Esophagus (tissue), 2 donors: ENCODE results near the gene NEGR1. TPM values are rescaled to one million over a fixed set of nuclear protein-coding genes. Genes with fewer than 3 reads are reported as not detected.

Source experiments
- H3K27ac ChIP-seq, 2 donors: one replicate each; pipeline ENCODE4 v1.5.1; 2013; ENCODE audit warnings: low read depth in 2 of 2, mild to moderate bottlenecking in 2 of 2, inconsistent platforms in 1 of 2, low read length in 1 of 2, moderate library complexity in 1 of 2
- H3K27me3 ChIP-seq, 2 donors: one replicate each; pipeline ENCODE4 v1.6.1; 2013; ENCODE audit warnings: low read length in 2 of 2, control low read depth in 1 of 2, mild to moderate bottlenecking in 1 of 2; ENCODE audit not compliant: insufficient read depth in 2 of 2, control insufficient read depth in 1 of 2
- H3K36me3 ChIP-seq, 2 donors: one replicate each; pipeline ENCODE4 v1.6.1; 2013; ENCODE audit warnings: low read length in 1 of 2; ENCODE audit not compliant: control insufficient read depth in 2 of 2, insufficient read depth in 2 of 2
- H3K4me1 ChIP-seq, 2 donors: one replicate each; pipeline ENCODE4 v1.6.1; 2013; ENCODE audit warnings: low read length in 1 of 2; ENCODE audit not compliant: control insufficient read depth in 2 of 2, insufficient read depth in 2 of 2
- H3K4me3 ChIP-seq, 2 donors: one replicate each; pipeline ENCODE4 v1.5.1; 2013; ENCODE audit warnings: low read length in 2 of 2, mild to moderate bottlenecking in 2 of 2, low read depth in 1 of 2, moderate library complexity in 1 of 2
- H3K9me3 ChIP-seq, 2 donors: one replicate each; pipeline ENCODE4 v1.6.1; 2013; ENCODE audit warnings: mild to moderate bottlenecking in 2 of 2, low read depth in 1 of 2, low read length in 1 of 2, moderate library complexity in 1 of 2; ENCODE audit not compliant: control insufficient read depth in 2 of 2, insufficient read depth in 1 of 2
- WGBS, 2 donors: extraction: QIAGEN DNeasy Blood & Tissue Kit; methylation state at CpG; one replicate each; pipeline ENCODE4 v1.1.7; 2013; 5-methylcytosine and 5-hydroxymethylcytosine counted together
- polyA plus RNA-seq, 2 donors: library from polyadenylated mRNA; stranded (reverse); fragments of 200-250 nt; gene quantifications; one replicate each; pipeline ENCODE4 v1.2.3, GENCODE V29; 2013
- donor health status: healthy with polysubstance abuse.
- donor health status: Bipolar disorder and iron deficiency.

NEGR1 gene
- polyA plus RNA-seq, 2 donors = 0.59 to 1.4 TPM

GRCh38 chr1:72018562-72018961 is 263.8 kb downstream of the NEGR1 start:
- no peaks in the 10 kb centered on the region for H3K27me3 ChIP-seq
- no peak overlapping the region for H3K4me3 ChIP-seq
- H3K36me3 ChIP-seq = no peaks in the 10 kb centered on the region
- H3K9me3 ChIP-seq = no peaks in the 10 kb centered on the region
- H3K27ac ChIP-seq = no peak overlapping the region
- WGBS, 2 donors = 93 to 95% methylated on average over 2 of the region's 2 CpGs
- H3K4me1 ChIP-seq = no peaks in the 10 kb centered on the region

- no peak overlapping the region for H3K27ac ChIP-seq
- H3K36me3 ChIP-seq = no peaks in the 10 kb centered on the region
- no peak overlapping the region for H3K4me3 ChIP-seq
- H3K9me3 ChIP-seq = no peaks in the 10 kb centered on the region
- WGBS, 2 donors = 84 to 96% methylated on average over 1 of the region's 1 CpG
- no peaks in the 10 kb centered on the region for H3K4me1 ChIP-seq
- H3K27me3 ChIP-seq = no peaks in the 10 kb centered on the region
Observed at GRCh38 chr1:72015006-72015405, 267.3 kb downstream of the NEGR1 start.

GRCh38 chr1:72013161-72013560 is 269.2 kb downstream of the NEGR1 start:
- 36 to 42% methylated on average over 1 of the region's 1 CpG for WGBS, 2 donors
- Histone ChIP-seq H3K27me3 (no peaks in the 10 kb centered on the region), H3K4me3 (no peak overlapping the region), H3K4me1 (no peaks in the 10 kb centered on the region), H3K36me3 (no peaks in the 10 kb centered on the region), H3K27ac (no peak overlapping the region), H3K9me3 (no peaks in the 10 kb centered on the region)

GRCh38 chr1:72011721-72012120 is 270.6 kb downstream of the NEGR1 start:
- Histone ChIP-seq H3K36me3 (no peaks in the 10 kb centered on the region), H3K4me3 (no peak overlapping the region), H3K27ac (no peak overlapping the region), H3K9me3 (no peaks in the 10 kb centered on the region), H3K27me3 (no peaks in the 10 kb centered on the region), H3K4me1 (no peaks in the 10 kb centered on the region)
- 73 to 77% methylated on average over 6 of the region's 6 CpGs for WGBS, 2 donors

GRCh38 chr1:72010094-72010431 is 272.3 kb downstream of the NEGR1 start:
- Histone ChIP-seq H3K4me1 (no peaks in the 10 kb centered on the region), H3K4me3 (no peak overlapping the region), H3K36me3 (no peaks in the 10 kb centered on the region), H3K27me3 (no peaks in the 10 kb centered on the region), H3K9me3 (no peaks in the 10 kb centered on the region), H3K27ac (no peak overlapping the region)
- WGBS, 2 donors = 59 to 70% methylated on average over 3 of the region's 3 CpGs

- WGBS, 2 donors = 65 to 74% methylated on average over 6 of the region's 6 CpGs
- Histone ChIP-seq H3K27ac (no peak overlapping the region), H3K9me3 (no peaks in the 10 kb centered on the region), H3K36me3 (no peaks in the 10 kb centered on the region), H3K4me3 (no peak overlapping the region), H3K27me3 (no peaks in the 10 kb centered on the region), H3K4me1 (no peaks in the 10 kb centered on the region)
Observed at GRCh38 chr1:72009173-72010093, 272.9 kb downstream of the NEGR1 start.

GRCh38 chr1:72007312-72007711 is 275.0 kb downstream of the NEGR1 start:
- Histone ChIP-seq H3K36me3 (no peaks in the 10 kb centered on the region), H3K9me3 (no peaks in the 10 kb centered on the region), H3K27me3 (no peaks in the 10 kb centered on the region), H3K4me1 (no peaks in the 10 kb centered on the region), H3K4me3 (no peak overlapping the region), H3K27ac (no peak overlapping the region)
- WGBS, 2 donors = 76 to 85% methylated on average over 2 of the region's 2 CpGs

GRCh38 chr1:72006092-72006491 is 276.2 kb downstream of the NEGR1 start:
- H3K27me3 ChIP-seq = no peaks in the 10 kb centered on the region
- WGBS, 2 donors = 47% methylated on average over 1 of the region's 1 CpG
- H3K4me1 ChIP-seq = no peaks in the 10 kb centered on the region
- no peak overlapping the region for H3K27ac ChIP-seq
- H3K9me3 ChIP-seq = no peaks in the 10 kb centered on the region
- H3K4me3 ChIP-seq = no peak overlapping the region
- H3K36me3 ChIP-seq = no peaks in the 10 kb centered on the region

- Histone ChIP-seq H3K36me3 (no peaks in the 10 kb centered on the region), H3K4me3 (no peak overlapping the region), H3K27ac (no peak overlapping the region), H3K27me3 (no peaks in the 10 kb centered on the region), H3K9me3 (no peaks in the 10 kb centered on the region), H3K4me1 (no peaks in the 10 kb centered on the region)
- 61 to 73% methylated on average over 3 of the region's 3 CpGs for whole genome bisulfite sequencing, 2 donors
Observed at GRCh38 chr1:72003092-72003491, 279.2 kb downstream of the NEGR1 start.

- H3K36me3 ChIP-seq = no peaks in the 10 kb centered on the region
- no peaks in the 10 kb centered on the region for H3K4me1 ChIP-seq
- no peaks in the 10 kb centered on the region for H3K9me3 ChIP-seq
- H3K27ac ChIP-seq = no peak overlapping the region
- 59 to 60% methylated on average over 4 of the region's 4 CpGs for WGBS, 2 donors
- H3K4me3 ChIP-seq = no peak overlapping the region
- H3K27me3 ChIP-seq = no peaks in the 10 kb centered on the region
Observed at GRCh38 chr1:72000809-72001208, 281.5 kb downstream of the NEGR1 start.
